Muscle layer of duodenum (tissue), 2 donors: ENCODE data around the gene FBH1.
A peak's percentile ranks its signal among the peaks of the same experiment; 100 is the strongest.
"Not testable (repeated sequence)": the region's sequence is repeated elsewhere in the genome, so short reads cannot be mapped to it uniquely, and the experiment has no call there.

Experiments used
- H3K27ac ChIP-seq: one replicate; pipeline ENCODE4 v1.7.0; 2013; ENCODE audit warnings: mild to moderate bottlenecking, low read length
- H3K27me3 ChIP-seq: one replicate; pipeline ENCODE4 v1.7.0; 2013; ENCODE audit warnings: low read depth, mild to moderate bottlenecking, control low read depth, low read length
- H3K36me3 ChIP-seq, 2 donors: one replicate each; pipeline ENCODE4 v1.7.0; 2013; ENCODE audit warnings: low read length in 2 of 2, control low read depth in 1 of 2, mild to moderate bottlenecking in 1 of 2; ENCODE audit not compliant: insufficient read depth in 2 of 2, control insufficient read depth in 1 of 2
- H3K4me1 ChIP-seq, 2 donors: one replicate each; pipeline ENCODE4 v1.7.0; 2013; ENCODE audit warnings: low read length in 2 of 2, mild to moderate bottlenecking in 2 of 2, control low read depth in 1 of 2, moderate library complexity in 1 of 2; ENCODE audit not compliant: insufficient read depth in 2 of 2, control insufficient read depth in 1 of 2
- H3K4me3 ChIP-seq, 2 donors: one replicate each; pipeline ENCODE4 v1.7.0; 2013; ENCODE audit warnings: low read length in 2 of 2, low read depth in 1 of 2, mild to moderate bottlenecking in 1 of 2
- H3K9me3 ChIP-seq, 2 donors: one replicate each; pipeline ENCODE4 v1.7.0; 2013; ENCODE audit warnings: low read length in 2 of 2, control low read depth in 1 of 2, mild to moderate bottlenecking in 1 of 2; ENCODE audit not compliant: control insufficient read depth in 1 of 2
- donor health status: healthy.

Gene FBH1

DNA sequence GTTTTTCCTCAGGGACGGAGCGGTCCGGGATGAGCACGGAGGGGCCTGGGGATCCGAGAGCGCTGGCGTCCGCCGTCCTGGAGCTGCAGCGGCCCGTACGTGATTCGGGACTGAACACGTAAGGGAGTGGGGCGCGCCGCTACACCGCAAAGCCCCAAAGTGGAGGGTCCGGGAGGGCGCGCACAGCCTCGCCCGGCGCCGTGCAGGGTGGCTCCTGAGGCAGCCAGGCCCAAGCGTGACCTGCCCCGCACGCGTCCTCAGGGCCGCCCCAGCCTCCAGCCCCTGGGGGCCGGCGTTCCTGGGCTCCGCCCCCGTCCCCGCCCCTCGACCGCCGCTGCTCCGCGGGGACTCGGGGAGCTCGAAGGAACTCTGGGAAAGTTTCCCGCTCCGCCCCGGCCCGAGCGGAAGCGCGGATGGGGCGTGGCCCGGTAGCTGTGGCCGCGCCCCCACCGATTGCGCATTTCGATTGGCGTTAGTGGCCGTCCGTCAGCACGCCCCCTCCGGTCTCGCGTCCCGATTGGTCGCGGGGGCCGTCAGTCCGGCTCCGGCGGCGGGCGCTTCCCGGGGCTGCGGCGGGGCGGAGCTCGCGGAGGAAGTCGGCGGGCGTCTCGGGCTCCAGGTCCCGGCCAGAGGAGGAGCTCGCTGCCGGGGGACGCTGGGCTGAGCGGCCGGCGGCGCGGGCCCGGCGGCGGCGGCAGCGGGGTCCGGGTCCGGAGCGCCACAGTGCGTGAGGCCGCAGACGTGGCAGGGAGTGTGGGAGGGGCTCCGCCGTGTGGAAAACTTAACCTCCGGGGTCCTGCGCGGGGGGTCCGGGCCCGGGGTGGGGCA lies at the start of gene FBH1, which contains the start of gene ANKRD16:
Gene FBH1 (plus strand): TSS at position 620 of the 828 bp plus-strand sequence. CDS start 103 bp downstream, at position 723.
Gene ANKRD16 (minus strand): TSS at position 270 of the 828 bp plus-strand sequence. CDS start 539 bp downstream, outside the sequence.
- Histone ChIP-seq H3K27ac (peak within 1 kb of the TSS; percentile 54), H3K4me1 (peaks cover 14 to 36% of the 10 kb centered on the region in 2 donors), H3K36me3 (peaks cover 1 to 7% of the 10 kb centered on the region in 2 donors), H3K4me3 (peak within 1 kb of the TSS; percentile 75 to 87), H3K9me3 (no peaks in the 10 kb centered on the region), H3K27me3 (no peaks in the 10 kb centered on the region)

DNA sequence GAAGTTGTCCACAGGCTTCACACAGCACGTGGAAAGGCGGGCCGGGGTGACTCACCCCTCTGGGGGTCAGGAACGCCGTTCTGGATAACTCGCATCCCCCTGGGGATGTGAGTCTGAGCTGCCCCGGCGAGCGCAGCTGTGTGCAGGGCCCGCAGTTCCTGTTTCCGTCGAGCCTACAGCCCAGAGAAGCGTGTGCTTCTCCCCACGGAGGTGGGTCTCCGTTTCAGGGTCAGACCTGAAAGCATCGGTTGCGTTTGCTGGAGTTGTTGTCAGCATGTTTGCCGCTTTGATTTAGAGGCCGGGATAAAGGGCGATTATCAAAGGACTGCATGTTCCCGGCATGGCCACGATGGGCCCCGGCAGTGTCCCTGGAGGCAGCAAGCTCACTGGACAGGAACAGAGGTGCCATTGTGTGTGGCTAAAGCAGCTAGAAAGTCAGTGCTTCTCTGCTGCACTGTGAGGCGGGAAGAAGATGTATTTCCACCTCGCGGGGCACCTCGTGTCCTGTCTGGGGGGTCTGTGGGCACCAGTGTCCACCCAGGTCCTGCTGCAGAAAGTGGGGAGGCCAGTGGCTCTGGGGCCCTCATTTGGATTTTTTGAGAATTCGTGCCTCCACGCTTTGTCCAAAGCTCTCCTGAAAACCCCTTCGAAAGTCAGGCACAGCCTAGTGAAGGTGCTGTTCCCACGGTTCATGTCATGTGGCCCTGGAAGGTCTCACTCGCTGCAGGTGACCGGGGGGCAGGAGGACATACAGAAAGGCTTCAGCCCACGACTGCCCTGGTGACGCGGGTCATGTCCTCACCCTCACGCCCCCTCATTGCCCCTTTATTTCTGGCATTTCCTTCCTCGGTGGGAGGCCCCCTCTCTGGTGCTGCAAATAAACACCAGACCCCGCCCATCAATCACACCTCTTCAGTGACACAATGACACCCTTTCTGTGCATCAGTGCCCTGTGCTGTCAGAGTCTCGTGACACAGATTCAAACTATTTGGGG lies 49.4 kb upstream of the FBH1 start:
- no peak overlapping the region for H3K4me3 ChIP-seq
- no peaks in the 10 kb centered on the region for H3K27me3 ChIP-seq
- H3K9me3 ChIP-seq, result no peaks in the 10 kb centered on the region
- H3K36me3 ChIP-seq, result no peaks in the 10 kb centered on the region
- H3K4me1 ChIP-seq, result peaks cover 0 to 8% of the 10 kb centered on the region in 2 donors
- H3K27ac ChIP-seq, result no peak overlapping the region

DNA sequence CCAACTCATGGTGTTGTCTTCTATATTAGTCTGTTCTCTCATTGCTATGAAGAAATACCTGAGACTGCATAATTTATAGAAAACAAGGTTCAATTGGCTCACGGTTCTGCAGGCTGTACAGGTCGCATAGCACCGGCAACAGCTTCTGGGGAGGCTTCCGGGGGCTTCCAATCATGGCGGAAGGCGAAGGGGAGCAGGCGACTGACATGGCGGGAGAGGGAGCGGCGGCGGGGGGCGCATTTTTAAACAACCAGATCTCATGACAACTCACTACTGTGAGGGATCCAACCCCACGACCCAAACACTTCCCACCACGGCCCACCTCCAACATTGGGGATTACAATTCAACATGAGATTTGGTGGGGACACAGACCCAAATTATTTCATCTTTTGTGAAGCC lies 48.1 kb upstream of the FBH1 start:
- Histone ChIP-seq H3K4me3 (no peak overlapping the region), H3K27ac (no peak overlapping the region)

DNA sequence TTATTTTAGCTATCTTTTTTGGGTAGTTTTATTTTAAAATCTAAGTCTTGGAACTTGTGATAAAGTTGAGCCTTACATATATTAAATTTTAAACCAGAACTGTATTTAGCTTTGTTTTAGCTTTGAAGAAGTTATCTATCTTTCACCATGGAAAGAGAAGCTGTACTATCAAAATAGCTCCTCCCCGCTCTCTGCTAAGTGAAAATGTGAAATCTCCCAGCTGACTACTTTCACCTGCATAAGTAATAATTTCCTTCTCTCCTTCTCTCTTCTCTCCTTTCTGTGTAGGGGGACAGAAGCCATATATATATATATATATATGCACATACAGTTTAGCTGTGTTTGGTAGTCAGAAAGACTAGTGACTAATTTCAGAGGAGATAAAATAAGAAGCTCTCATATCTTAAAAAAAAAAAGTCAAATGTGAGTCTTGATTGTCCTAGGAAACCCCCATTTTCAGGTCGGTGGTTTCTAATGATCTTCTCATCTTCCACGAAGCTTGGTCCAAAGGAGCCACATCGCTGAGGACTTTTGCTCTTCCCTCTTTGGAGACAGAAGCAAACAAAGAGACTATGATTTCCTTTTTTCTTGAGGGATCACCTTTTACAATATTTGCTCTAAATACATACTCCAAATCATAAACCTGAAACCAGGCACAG lies 46.2 kb upstream of the FBH1 start:
- Histone ChIP-seq H3K4me3 (no peak overlapping the region), H3K36me3 (no peaks in the 10 kb centered on the region), H3K4me1 (peaks cover 0 to 8% of the 10 kb centered on the region in 2 donors), H3K27ac (no peak overlapping the region), H3K27me3 (no peaks in the 10 kb centered on the region), H3K9me3 (no peaks in the 10 kb centered on the region)

More for the DNA sequence above, 48.1 kb upstream of the FBH1 start:
- no peaks in the 10 kb centered on the region for H3K9me3 ChIP-seq
- H3K27me3 ChIP-seq, result no peaks in the 10 kb centered on the region
- H3K4me1 ChIP-seq, result peaks cover 0 to 8% of the 10 kb centered on the region in 2 donors
- no peaks in the 10 kb centered on the region for H3K36me3 ChIP-seq

DNA sequence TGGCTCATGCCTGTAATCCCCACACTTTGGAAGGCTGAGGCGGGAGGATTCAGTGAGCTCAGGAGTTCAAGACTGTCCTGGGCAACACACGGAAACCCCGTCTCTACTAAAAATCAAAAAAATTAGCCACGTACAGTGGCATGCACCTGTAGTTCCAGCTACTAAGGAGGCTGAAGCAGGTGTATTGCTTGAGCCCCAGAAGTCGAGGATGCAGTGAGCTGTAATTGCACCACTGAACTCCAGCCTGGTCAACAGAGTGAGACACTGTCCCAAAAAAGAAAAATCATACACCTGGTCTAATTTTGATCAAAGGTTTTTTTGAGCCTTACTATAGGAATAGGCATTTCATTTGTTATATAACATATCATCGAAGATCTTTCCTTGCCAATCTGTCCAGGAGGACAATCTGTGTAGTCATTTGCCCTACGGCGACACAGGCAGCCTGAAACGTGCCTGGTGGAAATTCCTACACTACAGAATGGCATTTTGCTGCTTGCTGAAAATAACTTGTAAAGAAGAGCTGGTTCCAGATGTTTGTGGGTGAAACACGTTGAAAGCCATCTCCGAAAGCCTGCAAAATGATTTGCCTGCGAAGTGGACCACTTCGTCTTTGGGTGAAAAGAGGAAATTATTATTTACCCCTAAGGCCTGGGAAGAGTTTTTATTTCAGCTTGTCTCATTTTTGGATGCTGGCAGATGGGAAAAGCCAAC lies 45.5 kb upstream of the FBH1 start:
- Histone ChIP-seq H3K27ac (no peak overlapping the region), H3K4me1 (peaks cover 0 to 8% of the 10 kb centered on the region in 2 donors), H3K27me3 (no peaks in the 10 kb centered on the region), H3K4me3 (no peak overlapping the region), H3K9me3 (no peaks in the 10 kb centered on the region), H3K36me3 (no peaks in the 10 kb centered on the region)

DNA sequence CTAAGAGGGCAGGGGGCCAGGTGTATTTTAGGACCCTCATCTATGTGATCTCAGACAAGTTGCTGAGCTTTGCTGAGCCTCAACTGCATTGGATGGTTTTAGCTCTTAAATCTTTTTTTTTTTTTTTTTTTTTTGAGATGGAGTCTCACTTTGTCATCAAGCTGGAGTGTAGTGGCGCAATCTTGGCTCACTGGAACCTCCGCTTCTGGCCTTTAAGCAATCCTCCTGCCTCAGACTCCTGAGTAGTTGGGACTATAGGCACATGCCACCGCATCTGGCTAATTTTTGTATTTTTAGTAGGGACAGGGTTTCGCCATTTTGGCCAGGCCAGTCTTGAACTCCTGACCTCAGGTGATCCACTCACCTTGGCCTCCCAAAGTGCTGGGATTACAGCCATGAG lies 43.4 kb upstream of the FBH1 start:
- H3K4me1 ChIP-seq, H3K36me3 ChIP-seq, H3K4me3 ChIP-seq, H3K27me3 ChIP-seq, H3K27ac ChIP-seq, H3K9me3 ChIP-seq: not testable (repeated sequence)

DNA sequence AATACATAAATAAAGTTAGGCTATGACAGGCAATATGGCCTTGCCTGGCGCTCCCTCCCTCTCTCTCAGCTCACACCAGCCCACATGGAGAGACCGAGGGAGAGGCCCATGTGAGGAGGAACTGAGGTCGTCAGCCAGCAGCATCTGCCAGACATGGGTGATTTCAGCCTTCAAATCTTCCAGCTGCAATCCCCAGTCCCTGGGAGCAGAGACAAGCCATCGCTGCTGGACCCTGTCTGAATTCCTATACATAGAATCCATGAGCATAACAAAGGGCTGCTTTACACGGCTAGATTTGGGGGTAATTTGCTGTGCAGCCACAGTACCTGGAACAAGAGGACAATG lies 35.9 kb upstream of the FBH1 start:
- no peaks in the 10 kb centered on the region for H3K9me3 ChIP-seq
- no peak overlapping the region for H3K27ac ChIP-seq

DNA sequence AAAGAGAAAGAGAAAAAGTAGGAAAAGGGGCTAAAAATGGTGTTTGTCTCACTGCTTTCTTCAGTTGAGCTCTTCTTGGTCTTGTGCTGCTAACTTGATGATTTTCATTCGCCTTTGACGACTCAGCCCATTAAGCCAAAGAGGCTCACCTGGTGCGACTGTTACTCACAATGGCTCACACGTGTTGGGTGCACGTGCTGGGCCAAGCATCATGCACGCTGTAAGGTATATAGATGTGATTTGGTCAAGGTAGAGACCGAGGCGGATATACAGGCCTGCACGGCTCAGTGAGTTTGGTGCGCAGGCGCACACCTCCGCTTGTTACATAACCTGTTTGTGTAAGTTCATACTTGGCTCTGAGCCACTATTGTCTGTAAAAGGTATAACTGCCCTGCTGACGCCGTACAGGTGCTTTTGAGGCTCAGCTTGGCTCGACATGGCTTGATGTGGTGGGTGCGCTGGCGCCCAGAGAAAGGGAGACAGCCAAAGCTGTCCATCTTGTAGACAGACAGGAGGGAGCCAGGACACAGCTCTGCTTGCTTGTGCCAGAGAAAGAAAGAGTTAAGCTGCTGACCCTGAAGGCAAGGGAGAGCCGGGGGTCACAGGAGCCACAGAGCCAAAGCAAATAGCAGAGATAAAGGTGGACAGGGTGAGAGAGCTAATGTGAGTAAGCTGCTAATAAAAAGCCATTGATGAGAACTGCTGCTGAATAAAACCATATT lies 33.9 kb upstream of the FBH1 start:
- H3K36me3 ChIP-seq, result no peaks in the 10 kb centered on the region
- H3K4me1 ChIP-seq, result no peaks in the 10 kb centered on the region
- H3K4me3 ChIP-seq, result no peak overlapping the region
- H3K27ac ChIP-seq, result no peak overlapping the region
- H3K9me3 ChIP-seq, result no peaks in the 10 kb centered on the region
- no peaks in the 10 kb centered on the region for H3K27me3 ChIP-seq

More for the DNA sequence above, 35.9 kb upstream of the FBH1 start:
- no peaks in the 10 kb centered on the region for H3K27me3 ChIP-seq
- H3K4me3 ChIP-seq, result no peak overlapping the region
- no peaks in the 10 kb centered on the region for H3K36me3 ChIP-seq
- no peaks in the 10 kb centered on the region for H3K4me1 ChIP-seq

DNA sequence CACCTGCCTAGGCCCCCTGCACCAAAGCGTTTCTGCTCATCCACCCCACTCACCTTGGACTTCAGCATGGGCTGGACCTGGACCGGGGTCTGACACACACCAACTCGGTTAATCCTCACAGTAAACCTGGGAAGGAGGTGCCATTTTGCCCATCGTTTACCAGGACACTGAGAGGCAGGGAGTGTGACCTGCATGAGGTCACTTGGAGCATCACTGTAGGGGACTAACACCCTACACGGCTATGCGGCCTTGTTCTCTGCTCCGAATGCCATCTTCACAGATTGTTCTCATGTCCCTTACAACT lies 33.4 kb upstream of the FBH1 start:
- Histone ChIP-seq H3K36me3 (no peaks in the 10 kb centered on the region), H3K9me3 (no peaks in the 10 kb centered on the region), H3K4me3 (no peak overlapping the region), H3K27ac (no peak overlapping the region), H3K27me3 (no peaks in the 10 kb centered on the region), H3K4me1 (no peaks in the 10 kb centered on the region)

DNA sequence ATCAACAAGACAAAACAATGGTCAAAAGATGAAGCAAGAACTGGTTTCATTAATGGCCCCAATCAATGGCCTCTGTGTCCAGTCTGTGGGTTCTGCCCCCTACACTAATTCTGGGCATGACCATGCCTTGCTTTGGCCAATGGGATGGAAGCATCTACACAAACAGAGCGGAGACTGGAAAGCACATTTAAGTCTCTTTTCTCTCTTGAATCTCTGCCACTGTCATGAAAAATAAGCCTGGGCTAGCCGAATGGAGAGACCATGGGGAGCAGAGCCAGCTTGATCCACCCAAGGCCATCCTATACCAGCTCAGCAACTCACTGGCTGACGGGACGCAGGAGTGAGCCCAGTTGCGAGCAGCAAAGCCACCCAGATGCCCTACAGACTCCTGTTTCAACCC lies 31.2 kb upstream of the FBH1 start:
- Histone ChIP-seq H3K9me3 (no peaks in the 10 kb centered on the region), H3K4me3 (no peak overlapping the region), H3K4me1 (no peaks in the 10 kb centered on the region), H3K27me3 (no peaks in the 10 kb centered on the region), H3K27ac (no peak overlapping the region), H3K36me3 (no peaks in the 10 kb centered on the region)
